Heart left ventricle (tissue), 13 donors: ENCODE measurements around the gene CFAP45.

Experiments
- POLR2A ChIP-seq, 2 donors: fragments of 450-650 bp; IDR thresholded peaks; one replicate each; pipeline ENCODE4 v1.6.1; 2017; ENCODE audit warnings: antibody characterized with exemption in 2 of 2, mild to moderate bottlenecking in 2 of 2, moderate library complexity in 2 of 2
- TF ChIP-seq, protein P1 (sequence below), 12 donors: fragments of 200-600 bp; sonication (generic) in 4 of 12; IDR thresholded peaks; one replicate each; pipeline versions ENCODE4 v1.5.0 to v1.8.0; 2018 to 2022; ENCODE audit warnings: antibody characterized with exemption in 12 of 12, mild to moderate bottlenecking in 5 of 12
- donor health status: ischemic (EF 13 %, LVEDD 7.1; RV severe dilation, severe dysfunction).
- donor health status: DM: no; HTN: yes; CAD: no.
- donor health status: DM: no; HTN: no; CAD: no.
- donor health status: ischemic (EF 25% LVEDD 6.9; RV normal size, moderate dysfunction).
- donor health status: ischemic (EF 25% LVEDD 5.7; RV mildly dilated, moderate dysfunction).
- donor health status: ischemic (EF 35%, LVEDD 5.7; RV mildly dilated, moderate dysfunction).
- donor health status: nonischemic (EF 11% LVEDD 7.7; RV severe dilation, severe dysfunction).
- donor health status: DM: yes; HTN: yes; CAD: no.
- donor health status: PGD.
- donor health status: ischemic (EF 29% LVEDD 5.4; RV normal size, mild dysfunction).
- donor health status: nonischemic (EF 23%, LVEDD 6.1; RV moderate dilation, normal function).

DNA sequence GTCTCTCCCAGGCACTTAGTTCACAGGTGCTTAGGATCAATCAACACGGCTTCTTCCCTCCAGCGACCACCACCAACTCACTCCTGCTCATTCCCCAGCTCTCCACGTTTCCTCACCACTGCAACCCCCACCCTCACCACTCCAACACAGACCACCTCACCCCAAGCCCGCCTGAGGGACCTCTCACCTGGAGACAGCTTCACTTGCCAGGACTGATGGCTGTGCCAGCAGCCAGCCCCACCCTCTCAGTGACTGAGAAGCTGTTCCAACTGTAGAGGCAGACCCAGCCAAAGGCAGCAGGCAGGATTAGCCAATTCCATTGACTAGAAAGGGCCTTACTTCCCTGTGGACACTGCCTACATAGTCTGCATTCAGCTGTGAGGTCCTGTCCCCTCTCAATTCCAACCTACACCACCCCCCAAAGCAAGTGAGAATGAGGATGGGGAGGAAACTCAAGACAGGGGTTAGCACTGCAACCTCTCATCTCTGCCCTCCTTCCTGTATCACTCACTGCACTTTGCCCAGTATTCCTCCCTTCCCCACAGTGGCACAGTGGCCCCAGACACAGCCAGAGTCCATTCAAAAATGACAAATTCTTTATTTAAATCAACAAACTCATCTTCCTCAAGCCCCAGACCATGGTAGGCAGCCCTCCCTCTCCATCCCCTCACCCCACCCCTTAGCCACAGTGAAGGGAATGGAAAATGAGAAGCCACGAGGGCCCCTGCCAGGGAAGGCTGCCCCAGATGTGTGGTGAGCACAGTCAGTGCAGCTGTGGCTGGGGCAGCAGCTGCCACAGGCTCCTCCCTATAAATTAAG, 17.8 kb upstream of the CFAP45 start:
- TF ChIP-seq, protein P1, sequence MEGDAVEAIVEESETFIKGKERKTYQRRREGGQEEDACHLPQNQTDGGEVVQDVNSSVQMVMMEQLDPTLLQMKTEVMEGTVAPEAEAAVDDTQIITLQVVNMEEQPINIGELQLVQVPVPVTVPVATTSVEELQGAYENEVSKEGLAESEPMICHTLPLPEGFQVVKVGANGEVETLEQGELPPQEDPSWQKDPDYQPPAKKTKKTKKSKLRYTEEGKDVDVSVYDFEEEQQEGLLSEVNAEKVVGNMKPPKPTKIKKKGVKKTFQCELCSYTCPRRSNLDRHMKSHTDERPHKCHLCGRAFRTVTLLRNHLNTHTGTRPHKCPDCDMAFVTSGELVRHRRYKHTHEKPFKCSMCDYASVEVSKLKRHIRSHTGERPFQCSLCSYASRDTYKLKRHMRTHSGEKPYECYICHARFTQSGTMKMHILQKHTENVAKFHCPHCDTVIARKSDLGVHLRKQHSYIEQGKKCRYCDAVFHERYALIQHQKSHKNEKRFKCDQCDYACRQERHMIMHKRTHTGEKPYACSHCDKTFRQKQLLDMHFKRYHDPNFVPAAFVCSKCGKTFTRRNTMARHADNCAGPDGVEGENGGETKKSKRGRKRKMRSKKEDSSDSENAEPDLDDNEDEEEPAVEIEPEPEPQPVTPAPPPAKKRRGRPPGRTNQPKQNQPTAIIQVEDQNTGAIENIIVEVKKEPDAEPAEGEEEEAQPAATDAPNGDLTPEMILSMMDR (IDR thresholded peaks at IDR 0.05), result no peak
- TF ChIP-seq POLR2A (IDR thresholded peaks at IDR 0.05), result no peak
